ENCODE measurements around the gene CREB3L4.
A peak's percentile ranks its signal among the peaks of the same experiment; 100 is the strongest.

The CREB3L4 gene

DNA sequence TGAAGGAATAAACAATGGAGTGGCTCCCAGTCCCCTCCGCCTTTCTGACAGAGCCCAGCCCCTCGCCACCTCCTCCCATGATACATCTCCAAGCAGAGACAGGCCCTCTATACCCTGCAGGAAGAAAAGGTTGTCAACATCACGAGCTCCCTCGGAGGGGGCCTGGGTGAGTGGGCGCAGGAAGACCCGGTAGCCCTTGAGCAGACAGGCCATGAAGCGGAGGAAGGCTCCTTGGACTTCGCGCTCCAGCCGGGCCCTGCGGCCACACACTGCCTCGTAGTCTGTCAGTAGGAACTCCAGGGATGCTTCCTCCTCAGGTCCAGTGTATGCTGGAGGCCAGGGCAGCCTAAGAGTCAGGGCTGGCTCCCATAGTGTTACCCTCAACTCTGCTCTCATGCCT lies 28.2 kb upstream of the CREB3L4 start:
- peaks cover 90% of the 10 kb centered on the region for H3K36me3 ChIP-seq (ENCODE audit: insufficient read depth, insufficient read length, low read length)
- no peak for DNase-seq (ENCODE audit: low read depth, low spot score)
- no peak overlapping the region for H3K9ac ChIP-seq (ENCODE audit: insufficient read length, low read depth)
- no peaks in the 10 kb centered on the region for H3K4me1 ChIP-seq (ENCODE audit: insufficient read depth, insufficient read length)
- no peaks in the 10 kb centered on the region for H3K9me3 ChIP-seq (ENCODE audit: insufficient read depth, low read length)
- TF ChIP-seq ZNF274 (IDR thresholded peaks at IDR 0.05; ENCODE audit: low read depth, low read length) (no peak), SUZ12 (IDR thresholded peaks at IDR 0.05; ENCODE audit: extremely low read depth, insufficient read depth, insufficient read length) (no peak), YY1 (IDR thresholded peaks at IDR 0.05; ENCODE audit: insufficient read depth, insufficient read length) (no peak)
- no peaks in the 10 kb centered on the region for H3K27me3 ChIP-seq (ENCODE audit: insufficient read depth, insufficient read length)
- no peak overlapping the region for H3K4me3 ChIP-seq (ENCODE audit: insufficient read length, low read depth)

GRCh38 chr1:153940756-153941155 lies 26.9 kb upstream of the CREB3L4 start:
- no peak for TF ChIP-seq ZNF274 (IDR thresholded peaks at IDR 0.05; ENCODE audit: low read depth, low read length)
- TF ChIP-seq YY1 (IDR thresholded peaks at IDR 0.05; ENCODE audit: insufficient read depth, insufficient read length) = no peak
- TF ChIP-seq SUZ12 (IDR thresholded peaks at IDR 0.05; ENCODE audit: extremely low read depth, insufficient read depth, insufficient read length) = no peak
- peaks cover 5% of the 10 kb centered on the region for H3K4me1 ChIP-seq (ENCODE audit: insufficient read depth, insufficient read length)
- H3K9me3 ChIP-seq (ENCODE audit: insufficient read depth, low read length) = no peaks in the 10 kb centered on the region
- no peaks in the 10 kb centered on the region for H3K27me3 ChIP-seq (ENCODE audit: insufficient read depth, insufficient read length)
- DNase-seq (ENCODE audit: low read depth, low spot score) = no peak
- no peak overlapping the region for H3K4me3 ChIP-seq (ENCODE audit: insufficient read length, low read depth)
- H3K9ac ChIP-seq (ENCODE audit: insufficient read length, low read depth) = no peak overlapping the region
- H3K36me3 ChIP-seq (ENCODE audit: insufficient read depth, insufficient read length, low read length) = peaks cover 87% of the 10 kb centered on the region

- no peak overlapping the region for H3K9ac ChIP-seq (ENCODE audit: insufficient read length, low read depth)
- TF ChIP-seq ZNF274 (IDR thresholded peaks at IDR 0.05; ENCODE audit: low read depth, low read length) (no peak), SUZ12 (IDR thresholded peaks at IDR 0.05; ENCODE audit: extremely low read depth, insufficient read depth, insufficient read length) (no peak), YY1 (IDR thresholded peaks at IDR 0.05; ENCODE audit: insufficient read depth, insufficient read length) (no peak)
- no peak overlapping the region for H3K4me3 ChIP-seq (ENCODE audit: insufficient read length, low read depth)
- H3K9me3 ChIP-seq (ENCODE audit: insufficient read depth, low read length) = no peaks in the 10 kb centered on the region
- DNase-seq (ENCODE audit: low read depth, low spot score) = no peak
- peaks cover 9% of the 10 kb centered on the region for H3K4me1 ChIP-seq (ENCODE audit: insufficient read depth, insufficient read length)
- H3K27me3 ChIP-seq (ENCODE audit: insufficient read depth, insufficient read length) = no peaks in the 10 kb centered on the region
- peaks cover 77% of the 10 kb centered on the region for H3K36me3 ChIP-seq (ENCODE audit: insufficient read depth, insufficient read length, low read length)
These were observed 25.6 kb upstream of the CREB3L4 start for GRCh38 chr1:153941826-153942725.

DNA sequence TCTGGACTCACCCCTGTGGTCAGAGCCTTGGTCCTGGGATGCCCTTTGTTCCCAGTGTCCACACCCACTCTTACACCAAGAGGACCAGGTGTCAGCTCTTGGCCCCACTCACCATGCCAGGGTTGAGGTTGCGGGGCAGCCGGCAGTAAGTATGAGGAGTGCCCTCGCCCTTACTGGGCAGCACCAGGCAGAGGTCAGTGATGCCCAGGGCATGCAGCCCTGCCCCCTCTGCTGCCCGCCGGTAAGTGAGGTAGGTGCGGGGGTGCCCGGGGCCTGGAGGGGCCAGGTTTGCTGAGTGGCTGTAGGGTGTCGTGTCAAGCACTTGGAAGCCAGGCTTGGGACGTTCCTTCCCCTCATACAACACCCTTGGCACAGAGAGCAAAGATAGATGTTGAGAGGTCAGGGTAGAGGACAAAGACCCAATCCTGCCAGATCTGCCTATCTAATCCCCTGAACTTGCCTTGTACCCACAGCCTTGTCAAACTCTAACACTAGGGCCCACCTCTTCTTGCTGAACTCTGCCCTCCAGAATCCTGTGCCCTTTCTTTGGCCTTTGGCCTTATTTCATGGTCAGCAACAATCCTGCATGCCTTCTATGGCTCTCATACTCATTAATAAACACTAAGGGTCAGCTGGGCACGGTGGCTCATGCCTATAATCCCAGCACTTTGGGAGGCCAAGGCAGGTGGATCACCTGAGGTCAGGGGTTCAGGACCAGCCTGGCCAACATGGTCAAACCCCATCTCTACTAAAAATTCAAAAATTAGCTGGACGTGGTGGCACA lies 24.7 kb upstream of the CREB3L4 start:
- Histone ChIP-seq H3K9me3 (ENCODE audit: insufficient read depth, low read length) (no peaks in the 10 kb centered on the region), H3K36me3 (ENCODE audit: insufficient read depth, insufficient read length, low read length) (peaks cover 77% of the 10 kb centered on the region), H3K9ac (ENCODE audit: insufficient read length, low read depth) (no peak overlapping the region), H3K27me3 (ENCODE audit: insufficient read depth, insufficient read length) (no peaks in the 10 kb centered on the region), H3K4me3 (ENCODE audit: insufficient read length, low read depth) (no peak overlapping the region), H3K4me1 (ENCODE audit: insufficient read depth, insufficient read length) (peaks cover 17% of the 10 kb centered on the region)
- TF ChIP-seq SUZ12 (IDR thresholded peaks at IDR 0.05; ENCODE audit: extremely low read depth, insufficient read depth, insufficient read length) = no peak
- TF ChIP-seq ZNF274 (IDR thresholded peaks at IDR 0.05; ENCODE audit: low read depth, low read length) = no peak
- no peak for TF ChIP-seq YY1 (IDR thresholded peaks at IDR 0.05; ENCODE audit: insufficient read depth, insufficient read length)
- DNase-seq (ENCODE audit: low read depth, low spot score) = no peak

DNA sequence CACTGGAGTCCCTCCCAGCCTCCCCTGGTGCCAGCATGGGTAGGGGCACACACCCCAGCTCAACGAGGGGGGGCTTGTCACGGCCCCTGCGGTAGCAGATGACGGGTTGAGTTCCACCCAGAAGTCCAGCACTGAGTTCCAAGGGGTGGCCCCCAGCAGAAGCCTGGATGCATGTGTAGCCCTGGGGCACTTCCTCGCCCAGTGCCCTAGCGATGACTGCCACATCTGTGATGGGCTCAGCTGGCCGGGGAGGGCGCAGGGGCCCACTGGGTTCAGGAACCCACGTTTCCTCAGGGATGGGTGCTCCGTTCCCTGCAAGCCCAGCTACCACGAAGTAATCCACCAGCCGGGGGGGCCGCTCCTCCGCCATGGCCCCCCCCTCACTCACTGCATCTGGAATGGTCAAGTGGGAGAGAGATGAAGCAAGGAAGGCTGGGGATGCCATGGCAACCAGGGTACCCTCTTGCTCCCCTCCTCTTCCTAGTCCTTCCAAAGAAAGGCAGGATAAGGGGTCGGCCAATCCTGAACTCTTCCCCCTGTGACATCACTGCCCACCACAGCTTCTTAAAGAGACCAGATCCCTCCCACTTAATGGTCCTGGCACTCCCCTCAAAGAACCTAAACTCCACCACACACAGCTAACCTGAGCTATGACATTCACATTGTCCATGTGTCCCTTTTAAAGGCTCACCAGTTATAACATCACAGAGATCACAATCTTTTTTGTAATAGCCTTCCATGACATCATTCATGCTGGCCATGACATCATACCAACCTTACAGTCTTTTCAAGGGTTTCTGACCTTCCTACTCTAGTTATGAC lies 23.5 kb upstream of the CREB3L4 start:
- Histone ChIP-seq H3K4me3 (ENCODE audit: insufficient read length, low read depth) (no peak overlapping the region), H3K27me3 (ENCODE audit: insufficient read depth, insufficient read length) (no peaks in the 10 kb centered on the region), H3K4me1 (ENCODE audit: insufficient read depth, insufficient read length) (peaks cover 20% of the 10 kb centered on the region), H3K36me3 (ENCODE audit: insufficient read depth, insufficient read length, low read length) (peaks cover 82% of the 10 kb centered on the region), H3K9ac (ENCODE audit: insufficient read length, low read depth) (no peak overlapping the region), H3K9me3 (ENCODE audit: insufficient read depth, low read length) (no peaks in the 10 kb centered on the region)
- TF ChIP-seq ZNF274 (IDR thresholded peaks at IDR 0.05; ENCODE audit: low read depth, low read length) (no peak), SUZ12 (IDR thresholded peaks at IDR 0.05; ENCODE audit: extremely low read depth, insufficient read depth, insufficient read length) (no peak), YY1 (IDR thresholded peaks at IDR 0.05; ENCODE audit: insufficient read depth, insufficient read length) (no peak)
- no peak for DNase-seq (ENCODE audit: low read depth, low spot score)

DNA sequence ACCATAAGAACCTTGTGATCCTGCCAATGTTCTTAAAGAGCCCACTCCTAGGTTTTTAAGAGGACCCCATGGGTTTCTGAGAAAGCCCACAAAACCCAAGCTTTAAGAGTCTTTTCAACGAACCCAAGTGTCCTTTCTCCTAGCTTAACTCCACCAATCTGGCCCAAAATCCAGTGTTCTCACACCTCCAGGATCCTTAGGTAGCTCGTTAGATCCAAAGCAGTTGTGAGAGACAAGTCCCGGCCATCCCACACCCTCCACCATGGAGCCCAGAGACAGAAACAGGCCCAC lies 22.9 kb upstream of the CREB3L4 start:
- Histone ChIP-seq H3K4me3 (ENCODE audit: insufficient read length, low read depth) (peak overlapping the region; percentile 92), H3K9ac (ENCODE audit: insufficient read length, low read depth) (peak overlapping the region; percentile 97), H3K4me1 (ENCODE audit: insufficient read depth, insufficient read length) (peaks cover 20% of the 10 kb centered on the region), H3K27me3 (ENCODE audit: insufficient read depth, insufficient read length) (no peaks in the 10 kb centered on the region), H3K9me3 (ENCODE audit: insufficient read depth, low read length) (no peaks in the 10 kb centered on the region), H3K36me3 (ENCODE audit: insufficient read depth, insufficient read length, low read length) (peaks cover 81% of the 10 kb centered on the region)
- DNase-seq (ENCODE audit: low read depth, low spot score) = no peak
- no peak for TF ChIP-seq YY1 (IDR thresholded peaks at IDR 0.05; ENCODE audit: insufficient read depth, insufficient read length)
- no peak for TF ChIP-seq SUZ12 (IDR thresholded peaks at IDR 0.05; ENCODE audit: extremely low read depth, insufficient read depth, insufficient read length)
- no peak for TF ChIP-seq ZNF274 (IDR thresholded peaks at IDR 0.05; ENCODE audit: low read depth, low read length)
